Measurements from ENCODE around the gene PPP1R3E. TPM values are rescaled to one million over a fixed set of nuclear protein-coding genes. Genes with fewer than 3 reads are reported as not detected.
"Not testable (repeated sequence)": the region's sequence is repeated elsewhere in the genome, so short reads cannot be mapped to it uniquely, and the experiment has no call there.

Gene PPP1R3E
- total RNA-seq, 1 experiment from 2014 or later: 0.30 TPM

- H3K9me3 ChIP-seq, DNase-seq, H3K4me3 ChIP-seq, H3K27me3 ChIP-seq: not testable (repeated sequence)
- peaks cover 29% of the 10 kb centered on the region for H3K36me3 ChIP-seq
These were observed 23.1 kb upstream of the PPP1R3E start for GRCh38 chr14:23325746-23326145.

- DNase-seq: no peak
- H3K27me3 ChIP-seq: no peaks in the 10 kb centered on the region
- H3K36me3 ChIP-seq: peaks cover 31% of the 10 kb centered on the region
- no peak overlapping the region for H3K4me3 ChIP-seq
- H3K9me3 ChIP-seq: no peaks in the 10 kb centered on the region
These were observed 22.3 kb upstream of the PPP1R3E start for GRCh38 chr14:23324993-23325392.

- no peak overlapping the region for H3K4me3 ChIP-seq
- H3K27me3 ChIP-seq: no peaks in the 10 kb centered on the region
- H3K9me3 ChIP-seq: no peaks in the 10 kb centered on the region
- no peak for DNase-seq
- peaks cover 33% of the 10 kb centered on the region for H3K36me3 ChIP-seq
These were observed 21.8 kb upstream of the PPP1R3E start for GRCh38 chr14:23324455-23324846.

- peaks cover 33% of the 10 kb centered on the region for H3K36me3 ChIP-seq
- no peaks in the 10 kb centered on the region for H3K27me3 ChIP-seq
These were observed 21.3 kb upstream of the PPP1R3E start for GRCh38 chr14:23323838-23324454.

GRCh38 chr14:23322568-23323517 is 20.2 kb upstream of the PPP1R3E start:
- Histone ChIP-seq H3K27me3 (no peaks in the 10 kb centered on the region), H3K9me3 (no peaks in the 10 kb centered on the region), H3K36me3 (peaks cover 33% of the 10 kb centered on the region), H3K4me3 (peak overlapping the region; percentile 88)
- DNase-seq: no peak

More at GRCh38 chr14:23323838-23324454, 21.3 kb upstream of the PPP1R3E start:
- H3K4me3 ChIP-seq: no peak overlapping the region
- DNase-seq: no peak
- no peaks in the 10 kb centered on the region for H3K9me3 ChIP-seq

GRCh38 chr14:23321572-23322547 is 19.2 kb upstream of the PPP1R3E start:
- peaks cover 33% of the 10 kb centered on the region for H3K36me3 ChIP-seq
- no peaks in the 10 kb centered on the region for H3K9me3 ChIP-seq
- DNase-seq: peak; percentile 34
- H3K4me3 ChIP-seq: peak overlapping the region; percentile 88
- H3K27me3 ChIP-seq: no peaks in the 10 kb centered on the region

GRCh38 chr14:23320584-23321571 is 18.2 kb upstream of the PPP1R3E start, which contains the start of gene PABPN1:
PABPN1 (plus strand) TSS chr14:23321457; CDS start chr14:23321470, 13 bp downstream.
- Histone ChIP-seq H3K9me3 (no peaks in the 10 kb centered on the region), H3K36me3 (peaks cover 33% of the 10 kb centered on the region), H3K4me3 (peak within 1 kb of the TSS; percentile 88), H3K27me3 (no peaks in the 10 kb centered on the region)
- peak; percentile 97 for DNase-seq

GRCh38 chr14:23319746-23320583 is 17.3 kb upstream of the PPP1R3E start:
- Histone ChIP-seq H3K4me3 (peak overlapping the region; percentile 46), H3K36me3 (peaks cover 33% of the 10 kb centered on the region), H3K9me3 (no peaks in the 10 kb centered on the region), H3K27me3 (no peaks in the 10 kb centered on the region)
- no peak for DNase-seq

- H3K36me3 ChIP-seq: peaks cover 7% of the 10 kb centered on the region
- H3K27me3 ChIP-seq: no peaks in the 10 kb centered on the region
- no peaks in the 10 kb centered on the region for H3K9me3 ChIP-seq
- H3K4me3 ChIP-seq: no peak overlapping the region
- DNase-seq: no peak
These were observed 13.6 kb upstream of the PPP1R3E start for GRCh38 chr14:23316300-23316699.

- Histone ChIP-seq H3K36me3 (peaks cover 16% of the 10 kb centered on the region), H3K4me3 (no peak overlapping the region), H3K9me3 (no peaks in the 10 kb centered on the region), H3K27me3 (no peaks in the 10 kb centered on the region)
- DNase-seq: no peak
These were observed 7.9 kb upstream of the PPP1R3E start for GRCh38 chr14:23310546-23310945.

- peaks cover 16% of the 10 kb centered on the region for H3K36me3 ChIP-seq
- no peak for DNase-seq
- no peaks in the 10 kb centered on the region for H3K27me3 ChIP-seq
- no peak overlapping the region for H3K4me3 ChIP-seq
- H3K9me3 ChIP-seq: no peaks in the 10 kb centered on the region
These were observed 6.2 kb upstream of the PPP1R3E start for GRCh38 chr14:23308721-23309445.

- Histone ChIP-seq H3K9me3 (no peaks in the 10 kb centered on the region), H3K4me3 (peak overlapping the region; percentile 92), H3K27me3 (no peaks in the 10 kb centered on the region), H3K36me3 (peaks cover 14% of the 10 kb centered on the region)
- DNase-seq: peak; percentile 9
These were observed 5.3 kb upstream of the PPP1R3E start for GRCh38 chr14:23307687-23308644.

GRCh38 chr14:23307146-23307530 is 4.5 kb upstream of the PPP1R3E start:
- no peak for DNase-seq
- peaks cover 14% of the 10 kb centered on the region for H3K36me3 ChIP-seq
- H3K27me3 ChIP-seq: no peaks in the 10 kb centered on the region
- H3K4me3 ChIP-seq: peak overlapping the region; percentile 92
- no peaks in the 10 kb centered on the region for H3K9me3 ChIP-seq

All from MG63 (cell line).